Chondrocyte (in vitro differentiated cells): Measurements from ENCODE around the gene GALNT13. TPM values are rescaled to one million over a fixed set of nuclear protein-coding genes. Genes with fewer than 3 reads are reported as not detected.

ENCODE experiments used
- DNase-seq: peaks from one replicate; pipeline ENCODE4 v3.0.0; 2021; ENCODE audit warnings: mixed read lengths, low spot score
- H3K27ac Mint-ChIP-seq: one replicate; pipeline ENCODE4 v1.8.0; 2021; ENCODE audit warnings: mild to moderate bottlenecking, moderate library complexity, mixed read lengths; ENCODE audit not compliant: unreplicated experiment
- H3K27me3 Mint-ChIP-seq: 2 replicates; pipeline ENCODE4 v1.8.0; 2021; ENCODE audit warnings: low read depth, mixed read lengths
- H3K36me3 Mint-ChIP-seq: 2 replicates; pipeline ENCODE4 v1.8.0; 2021; ENCODE audit warnings: low read depth, mixed read lengths
- H3K4me1 Mint-ChIP-seq: 2 replicates; pipeline ENCODE4 v1.8.0; 2021; ENCODE audit warnings: low read depth, mild to moderate bottlenecking, mixed read lengths
- H3K4me3 Mint-ChIP-seq: one replicate; pipeline ENCODE4 v1.8.0; 2021; ENCODE audit warnings: mild to moderate bottlenecking, moderate library complexity, mixed read lengths; ENCODE audit not compliant: unreplicated experiment
- H3K9me3 Mint-ChIP-seq: 2 replicates; pipeline ENCODE4 v1.8.0; 2021; ENCODE audit warnings: low read depth, mixed read lengths
- CTCF ChIP-seq: fragments of 200-600 bp; sonication (generic); IDR thresholded peaks from 2 replicates; pipeline ENCODE4 v1.5.0; 2021; ENCODE audit warnings: antibody characterized with exemption, mild to moderate bottlenecking, moderate library complexity
- total RNA-seq: library from RNA; stranded (reverse); gene quantifications from 3 replicates; pipeline ENCODE4 v1.2.1, GENCODE V29; 2021

GALNT13 gene
- total RNA-seq, 1 donor from 2014 or later: not detected

- no peak for TF ChIP-seq CTCF
- no peak for DNase-seq
- H3K4me3 Mint-ChIP-seq: no peak overlapping the region
- H3K4me1 Mint-ChIP-seq: peaks cover 5% of the 10 kb centered on the region
- H3K27me3 Mint-ChIP-seq: no peaks in the 10 kb centered on the region
- no peak overlapping the region for H3K27ac Mint-ChIP-seq
- no peaks in the 10 kb centered on the region for H3K36me3 Mint-ChIP-seq
- peaks cover 2% of the 10 kb centered on the region for H3K9me3 Mint-ChIP-seq
Observed at GRCh38 chr2:153971250-153971649, 99.5 kb downstream of the GALNT13 start.

DNA sequence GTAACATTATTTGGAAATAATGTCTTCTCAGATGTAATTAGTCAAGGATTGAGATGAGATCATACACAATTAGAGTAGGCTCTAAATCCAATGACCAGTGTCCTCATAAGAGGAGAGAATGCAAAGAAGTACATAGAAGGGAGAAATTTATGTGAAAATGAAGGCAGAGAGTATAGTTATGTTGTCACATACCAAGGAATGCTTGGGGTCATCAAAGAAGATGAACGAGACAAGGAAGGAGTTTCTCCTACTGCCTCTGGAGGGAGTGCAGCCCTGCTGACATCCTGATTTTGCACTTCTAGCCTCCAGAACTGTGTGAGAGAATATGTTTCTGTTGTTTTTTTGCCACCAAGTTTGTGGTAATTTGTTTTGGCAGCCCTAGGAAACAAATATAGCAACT lies 100.1 kb downstream of the GALNT13 start:
- no peak overlapping the region for H3K4me3 Mint-ChIP-seq
- H3K27me3 Mint-ChIP-seq: no peaks in the 10 kb centered on the region
- H3K9me3 Mint-ChIP-seq: no peaks in the 10 kb centered on the region

DNA sequence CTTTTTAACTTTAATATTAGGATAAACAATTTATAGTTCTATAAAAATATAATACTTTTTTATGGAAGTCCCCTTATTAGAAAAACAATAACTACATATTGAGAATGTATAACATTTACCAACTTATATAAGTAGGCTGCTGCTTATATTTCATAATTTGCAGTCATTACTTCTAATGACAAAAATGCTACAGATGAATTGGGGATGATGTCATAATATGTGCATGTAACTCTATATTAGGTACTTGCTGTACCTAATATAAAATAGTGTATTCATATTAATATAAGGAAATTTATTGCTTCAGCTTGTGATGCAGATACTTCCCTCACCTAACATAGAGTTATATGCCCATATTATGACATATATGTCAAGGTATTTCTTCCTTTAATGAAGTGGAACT lies 100.7 kb downstream of the GALNT13 start:
- TF ChIP-seq CTCF: no peak
- Mint-ChIP-seq H3K4me3 (no peak overlapping the region), H3K27me3 (no peaks in the 10 kb centered on the region), H3K4me1 (peaks cover 5% of the 10 kb centered on the region), H3K36me3 (no peaks in the 10 kb centered on the region), H3K9me3 (no peaks in the 10 kb centered on the region), H3K27ac (no peak overlapping the region)
- DNase-seq: no peak

More for the DNA sequence above, 100.1 kb downstream of the GALNT13 start:
- TF ChIP-seq CTCF: no peak
- Mint-ChIP-seq H3K27ac (no peak overlapping the region), H3K4me1 (peaks cover 5% of the 10 kb centered on the region), H3K36me3 (no peaks in the 10 kb centered on the region)
- DNase-seq: no peak

- no peak overlapping the region for H3K4me3 Mint-ChIP-seq
- H3K9me3 Mint-ChIP-seq: no peaks in the 10 kb centered on the region
- no peak for TF ChIP-seq CTCF
- no peak for DNase-seq
- peaks cover 6% of the 10 kb centered on the region for H3K4me1 Mint-ChIP-seq
- no peaks in the 10 kb centered on the region for H3K27me3 Mint-ChIP-seq
- H3K36me3 Mint-ChIP-seq: no peaks in the 10 kb centered on the region
- H3K27ac Mint-ChIP-seq: no peak overlapping the region
Observed at GRCh38 chr2:153986488-153987229, 114.9 kb downstream of the GALNT13 start.

- no peak for DNase-seq
- Mint-ChIP-seq H3K27me3 (no peaks in the 10 kb centered on the region), H3K9me3 (peaks cover 11% of the 10 kb centered on the region), H3K27ac (no peak overlapping the region), H3K4me1 (peaks cover 6% of the 10 kb centered on the region), H3K4me3 (no peak overlapping the region), H3K36me3 (no peaks in the 10 kb centered on the region)
- TF ChIP-seq CTCF: no peak
Observed at GRCh38 chr2:153990771-153991170, 119.0 kb downstream of the GALNT13 start.
